Ishikawa (cell line): ENCODE measurements around the gene CCDC8.

ENCODE experiments used
- CEBPB ChIP-seq: IDR thresholded peaks from 2 replicates; pipeline ENCODE4 v1.6.1; 2012
- CREB1 ChIP-seq: IDR thresholded peaks from 2 replicates; pipeline ENCODE4 v1.6.1; 2012; ENCODE audit warnings: low read depth
- EGR1 ChIP-seq: IDR thresholded peaks from 2 replicates; pipeline ENCODE4 v1.6.1; 2012
- EP300 ChIP-seq: IDR thresholded peaks from 2 replicates; pipeline ENCODE4 v1.6.1; 2012; ENCODE audit warnings: borderline replicate concordance
- FOXM1 ChIP-seq: IDR thresholded peaks from 2 replicates; pipeline ENCODE4 v1.6.1; 2012; ENCODE audit warnings: low read depth, borderline replicate concordance
- NFIC ChIP-seq: IDR thresholded peaks from 2 replicates; pipeline ENCODE4 v1.6.1; 2012
- RAD21 ChIP-seq: IDR thresholded peaks from 2 replicates; pipeline ENCODE4 v1.6.1; 2012; ENCODE audit warnings: low read depth
- TAF1 ChIP-seq: IDR thresholded peaks from 2 replicates; pipeline ENCODE4 v1.6.1; 2012; ENCODE audit warnings: low read depth, mild to moderate bottlenecking
- TCF12 ChIP-seq: IDR thresholded peaks from 2 replicates; pipeline ENCODE4 v1.6.1; 2012; ENCODE audit warnings: low read depth
- TEAD4 ChIP-seq: IDR thresholded peaks from 2 replicates; pipeline ENCODE4 v1.6.1; 2012
- YY1 ChIP-seq: IDR thresholded peaks from 2 replicates; pipeline ENCODE4 v1.6.1; 2012; ENCODE audit warnings: low read depth
- ZBTB7A ChIP-seq: IDR thresholded peaks from 2 replicates; pipeline ENCODE4 v1.6.1; 2012; ENCODE audit warnings: low read depth
- TF ChIP-seq, protein P1 (sequence below): IDR thresholded peaks from 2 replicates; pipeline ENCODE4 v1.6.1; 2012
- TF ChIP-seq, protein P2 (sequence below): IDR thresholded peaks from 2 replicates; pipeline ENCODE4 v1.6.1; 2012
- TF ChIP-seq, protein P3 (sequence below): IDR thresholded peaks from 2 replicates; pipeline ENCODE4 v1.6.1; 2012; ENCODE audit warnings: low read depth, mild to moderate bottlenecking

CCDC8 gene

DNA sequence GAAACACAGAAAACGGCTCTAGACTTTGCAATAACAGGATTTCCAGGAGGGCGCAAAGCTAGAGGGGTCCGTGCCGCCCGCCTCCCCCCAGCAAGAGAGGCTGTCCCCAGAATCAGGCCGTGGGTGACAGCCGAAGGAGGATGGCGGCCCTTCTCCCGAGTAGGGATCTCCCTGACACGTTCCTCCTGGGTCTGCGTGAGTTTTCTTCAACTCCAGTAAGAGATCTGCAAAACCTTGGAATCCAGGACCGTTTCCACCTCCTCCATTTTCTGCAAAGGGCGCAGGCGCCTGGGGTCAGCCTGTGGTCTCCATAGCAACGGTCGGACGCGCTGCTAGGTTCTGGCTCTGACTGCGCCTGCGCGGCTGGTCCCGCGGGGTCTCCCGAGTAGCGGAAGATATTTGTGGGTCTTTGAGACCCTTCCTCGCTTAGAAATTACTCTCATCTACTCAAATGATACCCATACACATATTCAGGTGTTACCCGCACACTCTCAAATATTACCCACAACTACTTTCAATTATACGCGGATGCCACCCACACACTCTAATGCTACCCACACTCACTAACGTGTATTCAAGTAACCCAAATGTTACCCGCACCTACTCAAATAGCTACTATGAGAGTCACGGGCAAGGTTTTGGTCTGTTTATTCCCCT lies 13.3 kb upstream of the CCDC8 start:
- TF ChIP-seq EGR1 (0 out of 2 replicates have a peak, but pooled peaks have one; percentile 18), FOXM1 (no peak), TCF12 (no peak)

DNA sequence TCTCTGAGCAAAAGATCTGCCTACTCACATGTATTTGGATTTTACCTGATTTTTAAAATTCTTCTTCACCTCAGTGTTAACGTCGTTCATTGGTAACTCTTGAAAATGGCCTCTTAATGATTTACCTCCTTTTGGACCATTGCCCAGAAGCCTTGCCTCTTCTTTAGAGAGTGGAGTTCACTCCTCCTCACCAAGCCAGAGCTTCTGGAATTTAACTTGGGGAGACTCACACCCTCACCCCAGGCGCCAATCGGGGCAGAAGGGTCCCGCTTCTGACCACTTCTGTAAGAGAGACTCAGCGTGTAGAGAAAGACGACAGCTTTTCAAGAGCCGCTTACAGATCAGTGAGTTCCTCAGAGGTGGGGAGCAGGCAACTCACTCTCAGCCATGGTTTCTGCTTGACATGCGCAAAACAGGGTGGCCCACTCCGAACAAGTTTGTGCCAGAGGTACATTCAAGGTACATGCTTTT lies 12.7 kb upstream of the CCDC8 start:
- TF ChIP-seq RAD21 (no peak), EGR1 (no peak), NFIC (peak; percentile 38; the same call in 1 of the 2 replicates), TAF1 (0 out of 2 replicates have a peak, but pooled peaks have one; percentile 31)
- TF ChIP-seq, protein P1, sequence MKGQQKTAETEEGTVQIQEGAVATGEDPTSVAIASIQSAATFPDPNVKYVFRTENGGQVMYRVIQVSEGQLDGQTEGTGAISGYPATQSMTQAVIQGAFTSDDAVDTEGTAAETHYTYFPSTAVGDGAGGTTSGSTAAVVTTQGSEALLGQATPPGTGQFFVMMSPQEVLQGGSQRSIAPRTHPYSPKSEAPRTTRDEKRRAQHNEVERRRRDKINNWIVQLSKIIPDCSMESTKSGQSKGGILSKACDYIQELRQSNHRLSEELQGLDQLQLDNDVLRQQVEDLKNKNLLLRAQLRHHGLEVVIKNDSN = no peak

DNA sequence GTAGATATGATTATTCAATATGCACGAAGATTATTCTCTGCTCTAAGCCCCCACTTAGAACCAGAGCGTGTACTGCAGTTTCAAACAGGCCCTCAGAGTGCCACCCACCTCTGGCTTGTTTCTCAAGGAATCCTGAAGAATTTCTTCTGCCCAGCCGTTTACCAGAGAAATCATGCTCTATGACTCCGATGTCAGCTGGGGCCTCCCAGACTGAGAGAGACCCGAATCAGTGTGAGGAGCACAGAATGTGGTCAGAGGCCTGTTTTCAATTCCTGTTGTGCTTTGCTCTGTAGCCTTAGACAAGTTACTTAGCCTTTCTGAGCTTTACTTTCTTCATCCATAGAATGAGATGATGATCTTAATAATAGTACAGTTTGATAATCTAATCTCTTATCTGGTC lies 9.8 kb upstream of the CCDC8 start:
- TF ChIP-seq, protein P1 = no peak
- TF ChIP-seq, protein P2, sequence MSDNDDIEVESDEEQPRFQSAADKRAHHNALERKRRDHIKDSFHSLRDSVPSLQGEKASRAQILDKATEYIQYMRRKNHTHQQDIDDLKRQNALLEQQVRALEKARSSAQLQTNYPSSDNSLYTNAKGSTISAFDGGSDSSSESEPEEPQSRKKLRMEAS = no peak
- TF ChIP-seq, protein P3, sequence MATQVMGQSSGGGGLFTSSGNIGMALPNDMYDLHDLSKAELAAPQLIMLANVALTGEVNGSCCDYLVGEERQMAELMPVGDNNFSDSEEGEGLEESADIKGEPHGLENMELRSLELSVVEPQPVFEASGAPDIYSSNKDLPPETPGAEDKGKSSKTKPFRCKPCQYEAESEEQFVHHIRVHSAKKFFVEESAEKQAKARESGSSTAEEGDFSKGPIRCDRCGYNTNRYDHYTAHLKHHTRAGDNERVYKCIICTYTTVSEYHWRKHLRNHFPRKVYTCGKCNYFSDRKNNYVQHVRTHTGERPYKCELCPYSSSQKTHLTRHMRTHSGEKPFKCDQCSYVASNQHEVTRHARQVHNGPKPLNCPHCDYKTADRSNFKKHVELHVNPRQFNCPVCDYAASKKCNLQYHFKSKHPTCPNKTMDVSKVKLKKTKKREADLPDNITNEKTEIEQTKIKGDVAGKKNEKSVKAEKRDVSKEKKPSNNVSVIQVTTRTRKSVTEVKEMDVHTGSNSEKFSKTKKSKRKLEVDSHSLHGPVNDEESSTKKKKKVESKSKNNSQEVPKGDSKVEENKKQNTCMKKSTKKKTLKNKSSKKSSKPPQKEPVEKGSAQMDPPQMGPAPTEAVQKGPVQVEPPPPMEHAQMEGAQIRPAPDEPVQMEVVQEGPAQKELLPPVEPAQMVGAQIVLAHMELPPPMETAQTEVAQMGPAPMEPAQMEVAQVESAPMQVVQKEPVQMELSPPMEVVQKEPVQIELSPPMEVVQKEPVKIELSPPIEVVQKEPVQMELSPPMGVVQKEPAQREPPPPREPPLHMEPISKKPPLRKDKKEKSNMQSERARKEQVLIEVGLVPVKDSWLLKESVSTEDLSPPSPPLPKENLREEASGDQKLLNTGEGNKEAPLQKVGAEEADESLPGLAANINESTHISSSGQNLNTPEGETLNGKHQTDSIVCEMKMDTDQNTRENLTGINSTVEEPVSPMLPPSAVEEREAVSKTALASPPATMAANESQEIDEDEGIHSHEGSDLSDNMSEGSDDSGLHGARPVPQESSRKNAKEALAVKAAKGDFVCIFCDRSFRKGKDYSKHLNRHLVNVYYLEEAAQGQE = no peak
- no peak for TF ChIP-seq FOXM1
- no peak for TF ChIP-seq RAD21
- no peak for TF ChIP-seq TCF12
- no peak for TF ChIP-seq EGR1
- no peak for TF ChIP-seq TEAD4
- TF ChIP-seq NFIC = no peak

DNA sequence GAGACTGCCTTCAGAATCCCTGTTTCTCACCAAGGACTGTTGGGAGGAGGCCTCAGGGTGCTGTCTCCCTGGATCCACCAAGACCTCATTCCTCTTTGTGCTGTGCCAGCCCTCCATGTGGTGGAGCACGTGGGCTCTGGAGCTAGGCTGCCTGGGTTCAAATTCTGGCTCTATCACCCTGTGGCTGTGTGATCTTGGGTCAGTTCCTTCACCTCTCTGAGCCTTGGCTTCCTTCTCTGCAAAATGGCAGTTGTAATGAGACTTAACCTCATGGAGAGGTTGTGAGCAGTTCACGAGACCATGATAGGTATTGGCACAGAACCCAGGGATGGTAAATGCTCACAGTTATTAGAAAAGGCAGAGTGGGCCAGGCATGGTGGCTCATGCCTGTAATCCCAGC lies 9.0 kb upstream of the CCDC8 start:
- TF ChIP-seq TEAD4 (no peak), CREB1 (no peak)

DNA sequence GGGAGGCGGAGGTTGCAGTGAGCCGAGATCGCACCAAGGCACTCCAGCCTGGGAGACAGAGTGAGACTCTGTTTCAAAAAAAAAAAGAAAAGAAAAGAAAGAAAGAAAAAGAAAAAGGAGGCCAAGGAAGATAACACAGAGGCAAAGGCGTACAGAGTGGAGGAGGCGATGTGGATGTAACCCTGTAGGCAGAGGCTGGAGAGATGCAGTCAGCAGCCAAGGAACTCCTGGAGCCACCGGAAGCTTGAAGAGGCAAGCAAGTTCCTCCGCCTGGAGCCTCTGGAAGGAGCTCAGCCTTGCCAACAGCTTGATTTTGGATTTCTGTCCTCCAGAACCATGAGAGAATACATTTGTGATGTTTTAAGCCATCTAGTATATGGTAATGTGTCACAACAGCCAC lies 6.7 kb upstream of the CCDC8 start:
- TF ChIP-seq ZBTB7A = no peak

DNA sequence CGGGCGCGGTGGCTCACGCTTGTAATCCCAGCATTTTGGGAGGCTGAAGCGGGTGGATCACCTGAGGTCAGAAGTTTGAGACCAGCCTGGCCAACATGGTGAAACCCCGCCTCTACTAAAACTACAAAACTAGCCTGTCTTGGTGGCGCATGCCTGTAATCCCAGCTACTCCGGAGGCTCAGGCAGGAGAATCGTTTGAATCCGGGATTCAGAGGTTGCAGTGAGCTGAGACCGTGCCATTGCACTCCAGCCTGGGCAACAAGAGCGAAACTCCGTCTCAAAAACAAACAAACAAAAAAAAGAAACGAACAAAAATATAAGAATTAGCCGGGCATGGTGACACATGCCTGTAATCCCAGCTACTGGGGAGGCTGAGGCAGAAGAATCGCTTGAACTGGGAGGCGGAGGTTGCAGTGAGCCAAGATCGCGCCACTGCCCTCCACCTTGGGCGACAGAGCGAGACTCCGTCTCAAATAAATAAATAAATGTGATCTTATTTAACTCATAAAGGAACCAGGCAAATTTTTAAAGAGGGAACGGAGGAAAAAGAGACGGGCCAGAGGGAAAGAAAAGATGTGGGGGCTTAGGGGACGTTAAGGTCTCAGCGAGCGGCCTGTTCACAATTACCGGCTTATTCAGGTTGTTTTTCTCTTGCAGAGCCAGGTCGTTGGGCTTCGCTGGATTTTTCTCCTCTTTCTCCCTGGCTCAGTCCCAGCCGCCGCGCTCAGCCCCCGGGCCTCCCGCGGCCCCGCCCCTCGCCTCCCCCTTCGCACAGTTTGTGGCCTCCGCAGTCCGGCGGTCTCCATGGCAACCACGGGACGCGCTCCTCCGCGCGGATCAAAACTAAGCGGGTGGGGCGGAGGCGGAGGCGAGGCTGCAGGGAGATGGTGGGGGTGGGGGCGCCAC lies 2.7 kb upstream of the CCDC8 start:
- TF ChIP-seq NFIC (peak; percentile 78), EGR1 (peak; percentile 42), TAF1 (0 out of 2 replicates have a peak, but pooled peaks have one; percentile 23)

DNA sequence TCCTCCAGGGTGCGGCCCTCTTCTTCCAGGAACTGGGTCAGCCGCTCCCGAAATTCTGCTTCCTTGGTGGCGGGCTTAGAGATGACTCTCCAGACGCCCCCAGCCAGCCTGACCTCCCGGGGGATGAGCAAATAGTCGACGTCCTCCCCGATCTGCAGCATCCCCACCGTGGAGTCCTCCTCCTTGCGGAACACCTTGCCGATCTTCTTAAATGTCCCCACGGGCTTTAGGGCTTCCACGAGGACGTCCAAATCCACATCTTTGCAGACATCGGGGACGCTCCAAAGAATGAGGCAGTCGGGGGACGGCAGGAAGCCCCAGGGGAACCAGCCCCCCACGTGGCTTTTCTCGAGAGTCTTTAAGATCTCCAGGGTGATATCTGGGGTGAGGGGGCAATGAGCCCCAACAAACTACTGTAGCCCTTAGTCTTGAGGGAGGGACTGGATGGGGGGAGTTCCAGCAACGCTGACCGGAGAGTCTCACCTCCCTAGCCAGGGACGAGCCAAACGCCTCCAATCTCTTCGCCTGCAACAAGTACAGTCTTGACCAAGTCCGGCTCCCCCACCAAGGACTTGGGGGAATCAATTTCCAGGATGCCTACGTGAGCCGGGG lies 608 bp downstream of the CCDC8 start:
- TF ChIP-seq TEAD4 = no peak
- no peak for TF ChIP-seq NFIC
- TF ChIP-seq, protein P3 = no peak
- no peak for TF ChIP-seq TCF12
- TF ChIP-seq RAD21 = no peak
- TF ChIP-seq TAF1 = no peak
- TF ChIP-seq ZBTB7A = no peak
- TF ChIP-seq CREB1 = no peak
- TF ChIP-seq EGR1 = no peak
- TF ChIP-seq, protein P1 = no peak
- TF ChIP-seq EP300 = no peak
- TF ChIP-seq CEBPB = no peak
- TF ChIP-seq, protein P2 = no peak
- no peak for TF ChIP-seq FOXM1
- TF ChIP-seq YY1 = no peak
